SK-N-SH (cell line): Measurements from ENCODE around the gene SUSD3. TPM values are rescaled to one million over a fixed set of nuclear protein-coding genes. Genes with fewer than 3 reads are reported as not detected.

Experiments
- CTCF ChIA-PET: fragments of 300-600, 350-600 bp; formaldehyde crosslinking; extraction: SDS; loops from one replicate; lab custom pipeline; 2021; lab: Yijun Ruan, JAX
- POLR2A ChIA-PET: fragments of 350-600 bp; sonication (Branson Sonifier 250); formaldehyde crosslinking; extraction: SDS; loops from one replicate; lab custom pipeline; 2020; ENCODE audit warnings: antibody characterized with exemption, inconsistent platforms; lab: Yijun Ruan, JAX
- DNase-seq: peaks from one replicate; pipeline ENCODE4 v3.0.0; 2012
- H2AFZ ChIP-seq: fragments of 200-600 bp; sonication (generic); 2 replicates; pipeline ENCODE4 v1.8.1; 2016; ENCODE audit warnings: antibody characterized with exemption, mild to moderate bottlenecking, low read depth
- H3F3A ChIP-seq: fragments of 200-600 bp; sonication (generic); replicated peaks from 2 replicates; pipeline ENCODE3; 2016; ENCODE audit warnings: antibody characterized with exemption, mild to moderate bottlenecking; ENCODE audit not compliant: insufficient read depth
- H3K27ac ChIP-seq, 2 experiments: fragments of 200-500 bp in 1 of 2; fragments of 200-600 bp in 1 of 2; sonication (Bioruptor generic) in 1 of 2; sonication (generic), shearing (Covaris generic) in 1 of 2; 2 replicates each; pipeline versions ENCODE4 v1.5.1 to v1.6.1; 2014 to 2016; ENCODE audit warnings: low read depth in 2 of 2, inconsistent platforms in 1 of 2, low read length in 1 of 2, mild to moderate bottlenecking in 1 of 2, mixed read lengths in 1 of 2
- H3K27me3 ChIP-seq: fragments of 200-600 bp; sonication (generic), shearing (Covaris generic); 2 replicates; pipeline ENCODE4 v1.6.1; 2016; ENCODE audit warnings: mixed run types; ENCODE audit not compliant: insufficient read depth
- H3K36me3 ChIP-seq, 2 experiments: fragments of 200-500 bp in 1 of 2; fragments of 200-600 bp in 1 of 2; sonication (Bioruptor generic) in 1 of 2; sonication (generic) in 1 of 2; replicated peaks in 1 of 2; 2 replicates each; pipeline versions ENCODE3 to v1.5.1; 2014 to 2016; ENCODE audit warnings: low read length in 1 of 2, mild to moderate bottlenecking in 1 of 2; ENCODE audit not compliant: insufficient read depth in 2 of 2, control insufficient read depth in 1 of 2
- H3K4me1 ChIP-seq, 2 experiments: fragments of 200-500 bp in 1 of 2; fragments of 200-600 bp in 1 of 2; sonication (Bioruptor generic) in 1 of 2; sonication (generic), shearing (Covaris generic) in 1 of 2; 2 replicates each; pipeline versions ENCODE4 v1.5.1 to v1.6.1; 2014 to 2016; ENCODE audit warnings: low read depth in 1 of 2, low read length in 1 of 2, mixed run types in 1 of 2; ENCODE audit not compliant: insufficient read depth in 2 of 2, control insufficient read depth in 1 of 2
- H3K4me2 ChIP-seq: fragments of 200-600 bp; sonication (generic), shearing (Covaris generic); 2 replicates; pipeline ENCODE4 v1.6.1; 2017; ENCODE audit warnings: mixed run types
- H3K4me3 ChIP-seq, 2 experiments: fragments of 200-500 bp in 1 of 2; fragments of 200-600 bp in 1 of 2; sonication (Bioruptor generic) in 1 of 2; sonication (generic), shearing (Covaris generic) in 1 of 2; 2 replicates each; pipeline versions ENCODE4 v1.5.1 to v1.8.1; 2014 to 2016; ENCODE audit warnings: low read depth in 2 of 2, inconsistent platforms in 1 of 2, low read length in 1 of 2, mild to moderate bottlenecking in 1 of 2, mixed read lengths in 1 of 2, moderate library complexity in 1 of 2
- H3K79me2 ChIP-seq: fragments of 200-600 bp; sonication (generic); 2 replicates; pipeline ENCODE4 v1.8.1; 2017; ENCODE audit warnings: mild to moderate bottlenecking; ENCODE audit not compliant: insufficient read depth
- H3K9ac ChIP-seq: fragments of 200-600 bp; sonication (generic); 2 replicates; pipeline ENCODE4 v1.6.1; 2017; ENCODE audit warnings: mixed run types
- H3K9me2 ChIP-seq: fragments of 200-600 bp; sonication (generic); 2 replicates; pipeline ENCODE4 v1.6.1; 2017; ENCODE audit warnings: mixed run types
- H3K9me3 ChIP-seq: fragments of 200-600 bp; sonication (generic); 2 replicates; pipeline ENCODE4 v1.6.1; 2017; ENCODE audit warnings: mixed run types, mild to moderate bottlenecking, moderate library complexity
- H4K20me1 ChIP-seq: fragments of 200-600 bp; sonication (generic); 2 replicates; pipeline ENCODE4 v1.6.1; 2017; ENCODE audit warnings: mild to moderate bottlenecking, mixed run types; ENCODE audit not compliant: insufficient read depth
- CTCF ChIP-seq: fragments of 200-600 bp; sonication (generic); IDR thresholded peaks from 2 replicates; pipeline ENCODE4 v1.6.1; 2017; ENCODE audit warnings: antibody characterized with exemption, mild to moderate bottlenecking, moderate library complexity
- EZH2phosphoT487 ChIP-seq: fragments of 200-600 bp; sonication (generic); IDR thresholded peaks from 2 replicates; pipeline ENCODE4 v1.6.1; 2017; ENCODE audit warnings: low read depth, mixed run types, mild to moderate bottlenecking, antibody characterized with exemption, moderate library complexity, borderline replicate concordance
- FOSL2 ChIP-seq: IDR thresholded peaks from 2 replicates; pipeline ENCODE4 v1.4.0; 2012; ENCODE audit warnings: low read depth, mild to moderate bottlenecking, moderate library complexity, borderline replicate concordance
- FOXM1 ChIP-seq: IDR thresholded peaks from 2 replicates; pipeline ENCODE4 v1.4.0; 2012; ENCODE audit warnings: low read depth, mild to moderate bottlenecking
- GABPA ChIP-seq: IDR thresholded peaks from 2 replicates; pipeline ENCODE4 v1.4.0; 2012; ENCODE audit warnings: low read depth, mild to moderate bottlenecking
- JUND ChIP-seq: IDR thresholded peaks from 2 replicates; pipeline ENCODE4 v1.4.0; 2012
- MXI1 ChIP-seq: IDR thresholded peaks from 2 replicates; pipeline ENCODE4 v1.6.1; 2012; ENCODE audit warnings: mild to moderate bottlenecking, low read depth, low read length, improper control_type of control experiment
- NFIC ChIP-seq: IDR thresholded peaks from 2 replicates; pipeline ENCODE4 v1.4.0; 2012; ENCODE audit warnings: borderline replicate concordance
- NRF1 ChIP-seq: IDR thresholded peaks from 2 replicates; pipeline ENCODE4 v1.6.1; 2012; ENCODE audit warnings: low read depth, mild to moderate bottlenecking, low read length
- PBX3 ChIP-seq: IDR thresholded peaks from 2 replicates; pipeline ENCODE4; 2012
- RFX5 ChIP-seq: IDR thresholded peaks from 2 replicates; pipeline ENCODE4 v1.6.1; 2012; ENCODE audit warnings: mild to moderate bottlenecking, improper control_type of control experiment, low read length
- SIN3A ChIP-seq: IDR thresholded peaks from 2 replicates; pipeline ENCODE4 v1.6.1; 2012; ENCODE audit warnings: low read depth, mild to moderate bottlenecking, low read length, moderate library complexity, borderline replicate concordance
- TAF1 ChIP-seq: IDR thresholded peaks from 2 replicates; pipeline ENCODE4 v1.6.1; 2012; ENCODE audit warnings: low read depth, mild to moderate bottlenecking, low read length, moderate library complexity, borderline replicate concordance
- TCF12 ChIP-seq: IDR thresholded peaks from 2 replicates; pipeline ENCODE4 v1.4.0; 2012
- TEAD4 ChIP-seq: IDR thresholded peaks from 2 replicates; pipeline ENCODE4 v1.4.0; 2012; ENCODE audit warnings: mild to moderate bottlenecking, borderline replicate concordance; ENCODE audit not compliant: insufficient read depth
- WGBS: methylation state at CpG from one replicate; pipeline ENCODE4 v1.1.6; 2017; ENCODE audit warnings: low lambda C conversion rate; 5-methylcytosine and 5-hydroxymethylcytosine counted together
- polyA plus RNA-seq, 3 experiments: library from polyadenylated mRNA; depleted of rRNA; stranded (reverse); fragments of >200 nt; gene quantifications; 2 replicates each; pipeline ENCODE4 v1.2.3, GENCODE V29; 2012
- TF ChIP-seq, protein P1 (sequence below): IDR thresholded peaks from 2 replicates; pipeline ENCODE4 v1.4.0; 2012; ENCODE audit warnings: low read depth, borderline replicate concordance

Gene SUSD3
- polyA plus RNA-seq, 1 of the 3 experiments (the other 2 are of a cell fraction): 0.49 TPM

DNA sequence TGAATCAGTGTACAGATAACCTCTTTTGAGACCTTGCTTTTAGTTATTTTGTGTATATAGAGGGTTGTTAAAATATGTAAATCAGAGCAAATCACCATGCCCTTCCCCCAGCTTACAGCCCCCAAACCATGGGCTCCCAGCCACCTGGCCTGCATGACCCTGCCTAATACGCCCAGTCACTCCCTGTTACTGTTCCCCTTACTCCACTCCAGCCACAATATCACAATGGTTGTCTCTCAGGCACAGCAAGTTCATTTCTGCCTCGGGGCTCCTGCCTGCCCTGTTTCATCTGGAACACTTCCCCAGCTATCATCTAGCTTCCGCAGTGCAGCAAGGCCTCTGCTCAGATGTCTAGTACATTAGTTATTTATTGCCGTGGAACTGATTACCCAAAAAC lies 32.6 kb downstream of the SUSD3 start:
- H3K9me3 ChIP-seq: no peaks in the 10 kb centered on the region
- WGBS: 69% methylated on average over 4 of the region's 4 CpGs
- H3K27me3 ChIP-seq: no peaks in the 10 kb centered on the region
- peaks cover 12% of the 10 kb centered on the region for H3F3A ChIP-seq
- H3K4me3 ChIP-seq: no peak overlapping the region
- H2AFZ ChIP-seq: no peak overlapping the region
- peak; percentile 12 for DNase-seq
- TF ChIP-seq MXI1 (no peak), NRF1 (no peak), RFX5 (no peak), CTCF (no peak), PBX3 (no peak), TAF1 (no peak), TCF12 (no peak), EZH2phosphoT487 (no peak), FOXM1 (no peak), FOSL2 (no peak), JUND (no peak), TEAD4 (no peak), SIN3A (no peak)
- TF ChIP-seq, protein P1, sequence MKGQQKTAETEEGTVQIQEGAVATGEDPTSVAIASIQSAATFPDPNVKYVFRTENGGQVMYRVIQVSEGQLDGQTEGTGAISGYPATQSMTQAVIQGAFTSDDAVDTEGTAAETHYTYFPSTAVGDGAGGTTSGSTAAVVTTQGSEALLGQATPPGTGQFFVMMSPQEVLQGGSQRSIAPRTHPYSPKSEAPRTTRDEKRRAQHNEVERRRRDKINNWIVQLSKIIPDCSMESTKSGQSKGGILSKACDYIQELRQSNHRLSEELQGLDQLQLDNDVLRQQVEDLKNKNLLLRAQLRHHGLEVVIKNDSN: no peak
- no peak overlapping the region for H3K4me2 ChIP-seq
- H4K20me1 ChIP-seq: no peaks in the 10 kb centered on the region
- no peaks in the 10 kb centered on the region for H3K9me2 ChIP-seq
- ChIA-PET CTCF (interaction anchor here (1.7 kb wide), 1 partner anchor 9 kb away, joined by 4 read pairs; no protein-coding TSS in a partner anchor), POLR2A (no interaction called here)
- H3K36me3 ChIP-seq: no peaks in the 10 kb centered on the region
- H3K4me1 ChIP-seq: peaks cover 0 to 11% of the 10 kb centered on the region in 2 experiments; a peak in 1 of 4 replicates
- H3K27ac ChIP-seq: no peak overlapping the region
- no peaks in the 10 kb centered on the region for H3K79me2 ChIP-seq
- H3K9ac ChIP-seq: no peak overlapping the region

DNA sequence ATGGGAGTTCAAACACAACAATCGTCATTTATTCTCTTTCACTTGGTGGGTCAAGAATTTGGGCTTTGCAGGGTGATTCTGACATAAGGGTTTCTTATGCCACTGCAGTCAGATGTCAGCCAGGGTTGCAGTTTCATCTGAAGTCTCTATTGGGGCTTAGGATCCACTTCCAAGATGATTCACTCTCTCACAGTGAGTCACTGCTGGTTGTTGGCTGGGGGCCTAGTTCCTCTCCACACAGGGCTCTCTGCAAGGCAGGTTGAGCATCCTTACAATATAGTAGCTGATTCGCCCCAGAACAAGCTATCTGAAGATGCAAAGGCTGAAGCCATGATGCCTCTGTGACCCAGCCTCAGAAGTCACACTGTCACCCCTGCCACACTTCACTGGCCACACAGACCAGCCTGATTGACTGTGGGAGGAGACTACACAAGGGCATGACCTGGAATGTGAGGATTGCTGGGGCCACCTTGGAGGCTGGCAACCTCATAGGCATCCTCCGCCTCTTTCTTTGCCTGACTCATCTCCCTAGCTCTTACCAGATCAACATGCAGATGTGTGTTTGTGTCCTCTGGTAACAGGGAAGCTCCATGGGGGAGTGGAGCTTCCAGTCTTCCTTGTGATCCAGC lies 33.1 kb downstream of the SUSD3 start:
- TF ChIP-seq NFIC (peak; percentile 83), JUND (peak; percentile 83), GABPA (no peak), TCF12 (peak; percentile 55; the same call in 1 of the 2 replicates), FOSL2 (peak; percentile 94), TEAD4 (no peak)
- TF ChIP-seq, protein P1: peak; percentile 14; the same call in 1 of the 2 replicates
- H3K9ac ChIP-seq: no peak overlapping the region
- no peaks in the 10 kb centered on the region for H3K36me3 ChIP-seq
- CTCF ChIA-PET: interaction anchor here (1.7 kb wide), 1 partner anchor 10 kb away, joined by 4 read pairs; no protein-coding TSS in a partner anchor
- no peaks in the 10 kb centered on the region for H3K9me2 ChIP-seq
- no peak overlapping the region for H3K4me3 ChIP-seq
- no peaks in the 10 kb centered on the region for H3K27me3 ChIP-seq
- H3K27ac ChIP-seq: peak overlapping the region in 1 of 2 experiments; percentile 28; a peak in 1 of 4 replicates
- H3K4me2 ChIP-seq: no peak overlapping the region
- H3K4me1 ChIP-seq: peaks cover 0 to 11% of the 10 kb centered on the region in 2 experiments; a peak in 1 of 4 replicates
- H3K9me3 ChIP-seq: no peaks in the 10 kb centered on the region
- H3F3A ChIP-seq: peaks cover 12% of the 10 kb centered on the region
- H3K79me2 ChIP-seq: peaks cover 4% of the 10 kb centered on the region
- POLR2A ChIA-PET: no interaction called here
- WGBS: 47% methylated on average over 3 of the region's 3 CpGs
- no peaks in the 10 kb centered on the region for H4K20me1 ChIP-seq
- no peak overlapping the region for H2AFZ ChIP-seq
- peak; percentile 7 for DNase-seq
